ENCODE results near the gene CXXC5. TPM values are rescaled to one million over a fixed set of nuclear protein-coding genes. Genes with fewer than 3 reads are reported as not detected.

Gene CXXC5
- total and polyA plus RNA-seq, 9 of the 15 experiments (the other 6 are each of a cell fraction or from before 2014, with no cell fraction given) = 1.9 to 123 (median 45.8) TPM

GRCh38 chr5:139633295-139634027 lies 14.7 kb upstream of the CXXC5 start (continued):
- TF ChIP-seq PBX2 (CRISPR knock-in tag; IDR thresholded peaks at IDR 0.05; ENCODE audit: low read depth) (no peak), PBX2 (tag; conservative IDR thresholded peaks at IDR 0.05; ENCODE audit: low read depth) (0 out of 2 replicates have a peak, but pooled peaks have one; percentile 46), TAL1 (IDR thresholded peaks at IDR 0.05) (no peak), POLR2B (IDR thresholded peaks at IDR 0.05; ENCODE audit: low read depth, partially characterized antibody) (peak; percentile 38), MITF (IDR thresholded peaks at IDR 0.05) (no peak), TRIM24 (IDR thresholded peaks at IDR 0.05) (no peak), ZNF3 (CRISPR knock-in tag; IDR thresholded peaks at IDR 0.05) (no peak), RBFOX2 (IDR thresholded peaks at IDR 0.05; ENCODE audit: low read depth, low read length) (no peak), CBX2 (IDR thresholded peaks at IDR 0.05; ENCODE audit: insufficient read depth, low read length, poor library complexity, severe bottlenecking) (no peak), PKNOX1 (IDR thresholded peaks at IDR 0.05) (peak; percentile 44), VEZF1 (CRISPR knock-in tag; IDR thresholded peaks at IDR 0.05) (peak; percentile 42; the same call in 1 of the 2 replicates), FOXK1 (CRISPR knock-in tag; IDR thresholded peaks at IDR 0.05; ENCODE audit: borderline replicate concordance) (no peak), SRSF9 (IDR thresholded peaks at IDR 0.05; ENCODE audit: borderline replicate concordance, low read depth, low read length) (no peak), PHTF2 (CRISPR knock-in tag; IDR thresholded peaks at IDR 0.05) (no peak), NR2C2 (CRISPR knock-in tag; IDR thresholded peaks at IDR 0.05) (no peak), NR2C2 (tag; IDR thresholded peaks at IDR 0.05) (no peak), EZH2 (IDR thresholded peaks at IDR 0.05; ENCODE audit: borderline replicate concordance, low read depth, low read length) (no peak), RBM22 (IDR thresholded peaks at IDR 0.05; ENCODE audit: low read depth, low read length, poor library complexity, severe bottlenecking) (no peak), BCOR (IDR thresholded peaks at IDR 0.05) (no peak), SREBF2 (CRISPR knock-in tag; IDR thresholded peaks at IDR 0.05) (no peak)
- TF ChIP-seq, protein P1, sequence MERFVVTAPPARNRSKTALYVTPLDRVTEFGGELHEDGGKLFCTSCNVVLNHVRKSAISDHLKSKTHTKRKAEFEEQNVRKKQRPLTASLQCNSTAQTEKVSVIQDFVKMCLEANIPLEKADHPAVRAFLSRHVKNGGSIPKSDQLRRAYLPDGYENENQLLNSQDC (CRISPR knock-in tag; IDR thresholded peaks at IDR 0.05) = no peak

All from K562 (cell line).